Measurements from ENCODE around the gene FRG2C.
"Not testable (repeated sequence)": the region's sequence is repeated elsewhere in the genome, so short reads cannot be mapped to it uniquely, and the experiment has no call there.

FRG2C gene

DNA sequence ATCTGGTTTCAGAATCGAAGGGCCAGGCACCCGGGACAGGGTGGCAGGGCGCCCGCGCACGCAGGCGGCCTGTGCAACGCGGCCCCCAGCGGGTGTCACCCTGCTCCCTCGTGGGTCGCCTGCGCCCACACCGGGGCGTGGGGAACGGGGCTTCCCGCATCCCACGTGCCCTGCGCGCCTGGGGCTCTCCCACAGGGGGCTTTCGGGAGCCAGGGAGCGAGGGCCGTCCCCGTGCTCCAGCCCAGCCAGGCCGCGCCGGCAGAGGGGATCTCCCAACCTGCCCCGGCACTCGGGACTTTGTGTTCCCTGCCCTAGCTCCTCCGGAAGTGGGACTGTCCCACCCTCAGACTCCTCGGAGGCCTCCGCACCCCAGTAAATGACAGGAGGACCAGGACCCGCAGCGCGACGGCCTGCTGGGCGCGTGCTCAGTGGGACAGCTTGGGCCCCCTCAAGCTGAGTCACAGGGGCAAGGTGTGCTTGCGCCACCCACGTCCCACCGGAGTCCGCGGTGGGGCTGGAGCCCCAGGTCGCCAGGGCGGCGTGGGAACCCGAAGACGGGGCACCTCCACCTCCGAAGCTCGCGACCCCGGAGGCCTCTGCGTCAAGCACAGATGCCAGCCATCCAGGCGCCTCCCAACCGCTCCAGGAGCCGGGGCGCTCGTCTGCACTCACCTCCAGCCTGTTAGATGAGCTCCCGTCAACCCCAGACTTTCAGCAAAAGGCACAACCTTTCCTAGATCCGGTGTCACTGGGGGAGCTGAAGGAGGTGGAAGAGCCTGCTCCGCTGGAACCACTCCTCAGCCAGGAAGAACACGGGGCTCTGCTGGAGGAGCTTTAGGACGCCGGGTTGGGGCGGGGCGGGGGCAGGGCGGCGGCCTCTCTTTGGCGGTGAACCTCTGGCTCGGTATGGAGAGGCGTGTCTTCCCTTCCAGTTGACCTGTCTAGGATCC lies 5.5 kb downstream of the FRG2C start:
- not testable (repeated sequence) for DNase-seq (ENCODE audit: low read depth)

DNA sequence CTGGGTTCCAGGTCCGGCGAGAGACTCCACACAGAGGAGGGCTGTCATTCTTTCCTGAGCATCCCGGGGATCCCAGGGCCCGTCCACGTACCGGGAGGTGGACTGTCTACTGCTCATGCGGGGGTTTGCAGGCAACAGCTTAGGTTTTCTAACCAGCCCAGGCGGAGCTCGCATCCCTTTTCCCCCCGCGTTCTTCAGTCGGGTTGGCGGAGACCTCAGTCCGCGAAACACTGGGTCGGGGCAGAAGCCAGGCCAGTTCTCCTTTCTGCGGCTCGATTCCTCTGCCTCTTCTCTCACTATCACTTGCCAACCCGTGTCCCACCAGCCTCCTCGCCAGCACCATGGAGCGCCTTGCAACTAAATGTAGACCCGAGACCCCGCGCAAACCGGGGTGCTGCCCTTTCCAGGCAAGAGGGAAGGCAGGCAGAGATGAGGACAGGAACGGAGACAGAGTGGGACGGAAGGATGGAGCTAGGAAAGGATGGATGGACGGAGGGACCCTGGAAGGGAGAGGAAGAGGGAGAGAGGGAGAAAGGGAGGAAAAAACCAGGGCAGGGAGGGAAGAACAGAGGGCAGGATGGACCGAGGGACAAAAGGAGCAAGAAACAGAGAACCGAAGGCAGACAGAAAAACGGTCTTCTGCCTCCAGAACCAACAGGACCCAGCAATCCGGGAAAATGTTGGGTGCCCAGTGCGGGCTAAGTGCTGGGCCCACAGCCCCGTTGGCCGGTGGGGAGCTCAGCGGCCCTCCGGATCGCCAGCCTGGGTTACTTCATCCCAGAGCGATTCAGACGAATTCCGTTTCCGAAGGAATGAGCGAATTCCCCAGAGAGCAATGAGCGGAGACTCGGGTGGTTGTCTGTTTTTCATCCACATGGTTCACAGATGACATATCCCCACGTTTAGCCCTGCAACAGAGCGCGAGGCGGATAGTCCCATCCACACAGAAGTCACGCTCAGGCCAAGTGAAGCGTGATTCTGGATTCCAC lies 6.5 kb downstream of the FRG2C start:
- not testable (repeated sequence) for DNase-seq (ENCODE audit: low read depth)

DNA sequence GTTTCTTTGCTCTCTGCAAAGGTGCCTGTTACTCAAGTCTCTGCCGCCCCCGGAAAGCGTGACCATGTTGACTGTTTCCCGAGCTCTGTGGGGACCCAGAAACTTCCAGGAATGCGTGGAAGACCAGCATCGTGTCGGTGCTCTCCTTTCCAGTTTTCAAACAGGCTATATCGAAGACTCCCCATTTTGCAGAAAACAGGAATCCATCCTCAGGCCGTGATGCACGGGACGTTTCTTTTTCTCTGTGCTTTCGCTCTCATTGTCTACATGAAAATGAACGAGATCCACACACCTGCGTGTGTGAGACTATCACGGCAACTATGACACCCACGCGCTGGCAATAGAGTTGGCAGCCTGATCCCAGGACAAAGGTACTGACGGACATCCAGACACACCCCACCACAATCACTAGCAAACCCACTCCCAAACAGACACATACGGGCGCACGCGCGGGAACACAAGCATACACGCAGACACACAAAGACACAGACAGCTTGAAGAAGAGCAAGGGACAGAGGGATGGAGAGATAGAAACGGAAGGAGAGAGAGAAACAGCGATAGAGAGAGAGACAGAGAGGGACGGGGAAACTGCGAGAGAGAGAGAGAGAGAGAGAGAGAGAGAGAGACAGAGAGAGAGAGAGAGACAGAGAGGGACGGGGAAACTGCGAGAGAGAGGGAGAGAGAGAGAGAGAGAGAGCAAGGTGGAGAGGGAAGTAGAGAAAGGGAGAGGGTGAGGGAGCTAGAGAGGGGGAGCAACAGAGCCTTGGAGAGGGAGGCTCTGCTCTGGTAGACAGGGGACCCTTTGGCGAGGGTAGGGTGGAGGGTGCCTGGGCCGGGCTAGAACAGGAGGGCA lies 7.4 kb downstream of the FRG2C start:
- not testable (repeated sequence) for DNase-seq (ENCODE audit: low read depth)

DNA sequence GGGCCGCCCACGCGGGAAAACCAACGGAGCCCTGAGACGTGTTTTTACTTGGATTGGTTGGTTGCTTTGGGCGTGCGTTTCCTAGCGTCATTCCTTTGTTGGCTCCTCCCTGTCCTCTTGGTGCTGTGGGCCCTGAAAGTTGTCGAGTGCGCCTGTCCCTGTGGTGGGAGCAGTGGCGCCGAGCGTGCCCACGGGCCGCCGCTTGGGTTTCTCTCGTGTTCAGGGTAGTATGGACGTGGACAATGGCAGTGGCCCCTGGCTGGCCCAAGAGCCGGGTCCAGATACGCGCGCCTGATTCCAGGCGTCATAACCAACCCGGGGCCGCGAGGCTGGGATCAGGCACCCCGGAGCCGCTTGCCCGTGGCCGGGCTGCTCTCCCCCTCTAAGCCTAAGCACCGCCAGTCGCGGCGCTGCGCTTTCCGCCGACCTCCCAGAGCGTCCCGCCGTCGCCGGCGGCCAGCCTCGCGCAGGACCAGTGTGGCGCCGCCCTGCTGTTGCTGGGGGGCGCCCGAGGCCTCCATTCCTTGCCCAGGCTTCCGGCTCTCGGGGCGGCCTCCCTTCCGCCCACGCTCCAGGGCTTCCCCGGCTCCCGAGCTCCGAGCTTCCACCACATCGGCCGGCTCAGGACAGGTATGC lies 8.1 kb downstream of the FRG2C start:
- not testable (repeated sequence) for DNase-seq (ENCODE audit: low read depth)

DNA sequence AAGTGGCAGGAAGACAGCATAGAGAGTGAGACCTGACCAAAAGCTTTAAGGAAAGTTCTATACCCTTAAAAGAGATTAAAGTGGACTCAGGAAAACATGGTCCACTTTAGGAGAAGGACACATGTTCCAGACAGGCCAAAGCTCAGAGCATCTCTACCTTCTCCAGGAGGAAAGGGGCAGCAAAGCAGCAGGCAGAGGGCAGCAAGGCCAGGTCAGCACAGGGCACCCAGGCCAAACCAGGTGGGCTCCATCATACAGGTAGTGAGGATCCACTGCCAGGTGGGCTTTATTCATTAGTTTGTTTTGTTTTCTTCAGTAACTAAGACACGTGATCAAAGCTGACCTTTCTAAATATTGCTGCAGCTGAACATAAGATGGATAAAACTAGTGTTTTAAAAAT lies 19.8 kb downstream of the FRG2C start:
- DNase-seq (ENCODE audit: low read depth) = not testable (repeated sequence)

DNA sequence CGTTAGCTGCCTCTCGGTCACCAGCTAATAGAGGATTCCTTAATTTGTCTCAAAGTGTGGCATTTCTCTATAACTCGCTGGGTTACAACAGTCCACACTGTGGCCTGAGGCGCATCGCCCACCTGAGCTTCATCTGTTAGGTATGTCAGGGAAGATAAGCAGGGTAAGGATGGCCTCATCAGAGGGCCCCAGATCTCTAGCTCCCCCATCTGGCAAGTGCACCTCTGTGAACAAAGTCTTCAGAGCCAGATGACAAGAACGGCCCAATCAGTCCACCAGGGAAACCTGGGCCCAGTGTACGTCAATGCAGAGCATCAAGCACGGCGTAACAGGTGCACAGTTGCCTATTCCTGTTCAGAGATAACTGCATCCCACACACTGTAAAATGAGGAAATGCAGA lies 23.2 kb downstream of the FRG2C start:
- no peak for DNase-seq (ENCODE audit: low read depth)

DNA sequence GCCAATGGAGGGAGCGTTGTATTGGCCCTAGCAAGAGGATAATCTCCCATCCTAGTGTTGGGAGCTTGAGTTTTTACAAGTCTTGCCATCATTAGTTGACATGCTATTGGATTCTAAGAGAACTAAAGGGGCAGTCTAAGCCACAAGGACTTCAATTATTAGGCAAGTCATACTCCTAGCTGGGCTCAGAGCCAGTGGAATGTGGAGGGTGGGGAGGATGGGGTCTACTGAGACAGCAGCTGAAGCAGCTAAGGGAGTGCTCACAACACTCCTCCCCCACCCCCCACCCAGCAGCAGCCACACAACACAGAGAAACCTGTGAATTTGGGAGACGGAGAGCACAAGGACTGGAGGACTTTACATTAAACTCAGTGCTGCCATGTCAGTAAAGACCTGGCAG lies 27.9 kb downstream of the FRG2C start:
- DNase-seq (ENCODE audit: low read depth) = no peak
